Measurements from ENCODE around the gene MCC. TPM values are rescaled to one million over a fixed set of nuclear protein-coding genes. Genes with fewer than 3 reads are reported as not detected.

The MCC gene
- total RNA-seq, 2 experiments from 2014 or later = 0.25 TPM; not detected in 1

DNA sequence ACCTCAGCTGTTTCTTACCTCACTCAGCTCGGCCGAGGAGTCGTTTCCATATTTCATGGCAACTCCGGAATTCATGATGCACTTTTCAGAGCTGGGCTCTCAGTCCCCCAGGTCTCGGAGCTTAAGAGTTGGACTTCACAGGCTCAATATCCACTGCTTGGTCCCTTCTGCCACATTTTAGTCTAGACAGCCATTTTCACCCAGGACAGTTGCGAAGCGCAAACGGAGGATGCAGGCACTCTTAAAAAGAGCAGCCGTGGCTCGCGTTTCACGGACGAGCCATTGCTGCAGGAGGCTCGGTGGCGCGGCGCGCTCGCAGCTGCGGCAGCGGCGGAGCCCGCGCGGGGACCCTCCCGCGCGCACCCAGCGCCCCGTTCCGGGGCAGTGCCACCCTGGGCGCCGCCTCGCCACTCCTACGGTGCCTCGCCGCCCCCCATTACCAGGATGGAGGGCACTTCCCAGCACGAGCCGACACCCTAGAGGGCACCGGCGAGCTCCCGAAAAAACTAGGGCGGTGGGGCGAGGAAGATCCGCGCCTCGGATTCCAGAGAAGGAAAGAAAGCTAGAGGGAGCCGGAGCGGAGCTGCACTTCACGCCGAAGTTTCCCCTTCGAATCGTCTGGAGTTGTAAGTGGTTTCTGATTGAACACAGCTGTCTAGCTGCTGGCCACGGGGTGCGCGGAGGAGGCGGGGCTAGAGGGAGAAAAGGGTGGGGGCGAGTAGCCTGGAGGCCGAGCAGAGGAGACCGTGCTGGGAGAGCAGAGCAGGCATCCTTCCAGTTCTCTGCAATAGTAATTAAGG is 193.7 kb downstream of the MCC start:
- intact Hi-C loops (cut with micrococcal nuclease; ENCODE audit: unreplicated experiment) = no loop called here

GRCh38 chr5:113293975-113294310 is 194.3 kb downstream of the MCC start:
- no peaks in the 10 kb centered on the region for H3K79me2 ChIP-seq (ENCODE audit: insufficient read depth, low read depth, low read length)
- no peaks in the 10 kb centered on the region for H3K9me3 ChIP-seq (ENCODE audit: low read length)
- CTCF ChIA-PET (ENCODE audit: unreplicated experiment) = no interaction called here
- H3K9me2 ChIP-seq (ENCODE audit: insufficient read depth, low read length) = no peaks in the 10 kb centered on the region
- H3K4me1 ChIP-seq (ENCODE audit: insufficient read depth, low read length, poor library complexity, severe bottlenecking) = no peaks in the 10 kb centered on the region
- H3K27ac ChIP-seq (ENCODE audit: low read depth, low read length, poor library complexity, severe bottlenecking) = no peak overlapping the region
- TF ChIP-seq CTCF (conservative IDR thresholded peaks at IDR 0.05; ENCODE audit: low read length) (no peak), EZH2phosphoT487 (IDR thresholded peaks at IDR 0.05; ENCODE audit: borderline replicate concordance, low read depth, low read length) (no peak)
- peak overlapping the region; percentile 11; the same call in 1 of the 2 replicates for H2AFZ ChIP-seq (ENCODE audit: low read length)
- no peaks in the 10 kb centered on the region for H4K20me1 ChIP-seq (ENCODE audit: insufficient read depth, low read length)
- POLR2A ChIA-PET = no interaction called here
- H3K4me3 ChIP-seq (ENCODE audit: low read depth, low read length, poor library complexity, severe bottlenecking) = peak overlapping the region; percentile 51
- no peaks in the 10 kb centered on the region for H3K36me3 ChIP-seq (ENCODE audit: insufficient read depth, low read length)
- H3K4me2 ChIP-seq (ENCODE audit: low read length) = peak overlapping the region; percentile 59
- intact Hi-C loops (cut with micrococcal nuclease; ENCODE audit: unreplicated experiment) = no loop called here
- no peak for DNase-seq (ENCODE audit: low spot score)
- no TSS peak for BruUV-seq (replicated peaks)

More for the DNA sequence above, 193.7 kb downstream of the MCC start:
- no peaks in the 10 kb centered on the region for H3K36me3 ChIP-seq (ENCODE audit: insufficient read depth, low read length)
- ChIA-PET CTCF (ENCODE audit: unreplicated experiment) (no interaction called here), POLR2A (interaction anchor here (0.7 kb wide), 1 partner anchor 209 kb away, joined by 3 read pairs; no protein-coding TSS in a partner anchor)
- H3K9me2 ChIP-seq (ENCODE audit: insufficient read depth, low read length) = no peaks in the 10 kb centered on the region
- H3K4me3 ChIP-seq (ENCODE audit: low read depth, low read length, poor library complexity, severe bottlenecking) = peak overlapping the region; percentile 51
- peak; percentile 5 for DNase-seq (ENCODE audit: low spot score)
- no peaks in the 10 kb centered on the region for H4K20me1 ChIP-seq (ENCODE audit: insufficient read depth, low read length)
- BruUV-seq (replicated peaks) = no TSS peak
- H3K27ac ChIP-seq (ENCODE audit: low read depth, low read length, poor library complexity, severe bottlenecking) = no peak overlapping the region
- peak overlapping the region; percentile 59 for H3K4me2 ChIP-seq (ENCODE audit: low read length)
- no peaks in the 10 kb centered on the region for H3K4me1 ChIP-seq (ENCODE audit: insufficient read depth, low read length, poor library complexity, severe bottlenecking)
- H2AFZ ChIP-seq (ENCODE audit: low read length) = peak overlapping the region; percentile 11; the same call in 1 of the 2 replicates
- H3K79me2 ChIP-seq (ENCODE audit: insufficient read depth, low read depth, low read length) = no peaks in the 10 kb centered on the region
- no peaks in the 10 kb centered on the region for H3K9me3 ChIP-seq (ENCODE audit: low read length)
- 0 out of 2 replicates have a peak, but pooled peaks have one; percentile 14 for TF ChIP-seq CTCF (conservative IDR thresholded peaks at IDR 0.05; ENCODE audit: low read length)
- TF ChIP-seq EZH2phosphoT487 (IDR thresholded peaks at IDR 0.05; ENCODE audit: borderline replicate concordance, low read depth, low read length) = no peak
